Measurements from ENCODE around the gene EYA2. TPM values are rescaled to one million over a fixed set of nuclear protein-coding genes. Genes with fewer than 3 reads are reported as not detected.

The EYA2 gene
- total and polyA plus RNA-seq, 2 of the 4 experiments (the other 2 are of a cell fraction): 2.3 to 5.4 TPM

GRCh38 chr20:47043086-47043485 is 148.4 kb downstream of the EYA2 start:
- Histone ChIP-seq H3K56ac (ENCODE audit: extremely low read depth, insufficient read depth, low read length) (no peak overlapping the region), H3K27me3 (ENCODE audit: control insufficient read depth, insufficient read depth, low read length) (no peaks in the 10 kb centered on the region), H3K9ac (ENCODE audit: low read depth, low read length) (no peak overlapping the region), H3K18ac (ENCODE audit: low read depth, low read length) (no peak overlapping the region; the same call in none of the 2 replicates), H4K91ac (ENCODE audit: insufficient read depth, low read depth, low read length) (no peak overlapping the region), H3K9me1 (ENCODE audit: insufficient read depth, low read length) (no peaks in the 10 kb centered on the region; the same call in 1 of the 2 replicates), H3K79me1 (ENCODE audit: low read depth in 1 of 2, low read length in 2 of 2) (no peaks in the 10 kb centered on the region), H2AK9ac (replicated peaks; ENCODE audit: low read depth, low read length, poor library complexity) (no peak overlapping the region), H2BK20ac (ENCODE audit: low read depth, low read length) (no peak overlapping the region), H3K4me3 (ENCODE audit: insufficient read depth, low read depth, low read length) (no peak overlapping the region), H3K14ac (replicated peaks; ENCODE audit: low read depth, low read length) (no peak overlapping the region), H4K5ac (ENCODE audit: low read depth, low read length) (peak overlapping the region; percentile 6; the same call in 1 of the 2 replicates), H3K23ac (ENCODE audit: low read depth, low read length) (no peak overlapping the region), H3K4me2 (ENCODE audit: low read depth, low read length) (peak overlapping the region; percentile 5; the same call in 1 of the 2 replicates), H3K9me3 (ENCODE audit: control insufficient read depth, insufficient read depth, low read length) (peaks cover 10% of the 10 kb centered on the region; the same call in 1 of the 2 replicates), H3K4ac (ENCODE audit: low read depth, low read length) (no peak overlapping the region), H3K27ac (ENCODE audit: insufficient read depth, low read length) (peak overlapping the region; percentile 67; the same call in 1 of the 2 replicates), H2BK5ac (ENCODE audit: low read depth, low read length, poor library complexity, severe bottlenecking) (no peak overlapping the region), H4K20me1 (ENCODE audit: insufficient read depth, low read length) (no peaks in the 10 kb centered on the region), H2BK120ac (ENCODE audit: low read depth, low read length) (0 out of 2 replicates have a peak overlapping the region, but pooled peaks have one; percentile 8), H4K8ac (ENCODE audit: low read depth in 2 of 2, low read length in 2 of 2) (no peak overlapping the region; a peak in 1 of 4 replicates), H3K4me1 (ENCODE audit: control insufficient read depth, insufficient read depth, low read length) (peaks cover 6% of the 10 kb centered on the region; the same call in 1 of the 2 replicates), H2AK5ac (ENCODE audit: low read depth, low read length) (no peak overlapping the region), H2AFZ (replicated peaks; ENCODE audit: low read length, poor library complexity) (peak overlapping the region; percentile 19), H3K36me3 (ENCODE audit: control insufficient read depth, insufficient read depth, low read length) (no peaks in the 10 kb centered on the region), H2BK15ac (ENCODE audit: low read depth, low read length) (no peak overlapping the region)
- ATAC-seq (ENCODE audit: low read depth) (peak; percentile 27; the same call in 1 of the 2 replicates), DNase-seq (peak; percentile 47)
- BruUV-seq (replicated peaks): no TSS peak
- TF ChIP-seq CEBPB (IDR thresholded peaks at IDR 0.05; ENCODE audit: low read depth, low read length) (no peak), NFE2L2 (IDR thresholded peaks at IDR 0.05; ENCODE audit: low read depth, low read length) (no peak), USF2 (IDR thresholded peaks at IDR 0.05; ENCODE audit: low read depth, low read length) (no peak), MXI1 (IDR thresholded peaks at IDR 0.05; ENCODE audit: borderline replicate concordance, low read depth, low read length) (no peak), POLR2A (IDR thresholded peaks at IDR 0.05; ENCODE audit: low read depth, low read length) (no peak), MAFK (IDR thresholded peaks at IDR 0.05; ENCODE audit: low read depth, low read length) (no peak), RFX5 (IDR thresholded peaks at IDR 0.05; ENCODE audit: low read depth, low read length) (no peak), MAZ (IDR thresholded peaks at IDR 0.05; ENCODE audit: borderline replicate concordance, low read depth, low read length) (no peak), CTCF (conservative IDR thresholded peaks at IDR 0.05; ENCODE audit: low read depth, low read length) (no peak)
- in situ Hi-C loops (cut with MboI; ENCODE audit: low sequenced_read_pairs): no loop called here
- intact Hi-C loops (cut with micrococcal nuclease): no loop called here
- ChIA-PET CTCF (no interaction called here), POLR2A (ENCODE audit: unreplicated experiment) (no interaction called here)
- 50% methylated on average over 2 of the region's 2 CpGs; no CpG with 5 or more reads in 1 of the 2 experiments for WGBS, 2 experiments (ENCODE audit: extremely low coverage in 2 of 2, insufficient read length in 1 of 2)
- dilution Hi-C loops (cut with HindIII; ENCODE audit: low sequenced_read_pairs, unreplicated experiment): no loop called here

Measured in IMR-90 (cell line).